ENCODE data around the gene FBXW11.
"Not testable (repeated sequence)": the region's sequence is repeated elsewhere in the genome, so short reads cannot be mapped to it uniquely, and the experiment has no call there.

FBXW11 gene

GRCh38 chr5:171888051-171888481 is 118.4 kb downstream of the FBXW11 start:
- Histone ChIP-seq H3K9me2 (replicated peaks; ENCODE audit: control insufficient read depth, low read length) (no peaks in the 10 kb centered on the region), H3K79me2 (ENCODE audit: control insufficient read depth, low read length) (no peaks in the 10 kb centered on the region), H3K27ac (ENCODE audit: low read depth, low read length) (no peak overlapping the region), H4K20me1 (ENCODE audit: control insufficient read depth, insufficient read depth, low read depth, low read length) (no peaks in the 10 kb centered on the region), H3K9me3 (ENCODE audit: control insufficient read depth, insufficient read depth, low read length) (no peaks in the 10 kb centered on the region), H3F3A (ENCODE audit: control insufficient read depth, insufficient read depth) (no peaks in the 10 kb centered on the region), H3K36me3 (ENCODE audit: control insufficient read depth, low read length) (peaks cover 20% of the 10 kb centered on the region), H3K4me1 (ENCODE audit: control insufficient read depth, low read length) (no peaks in the 10 kb centered on the region), H3K4me2 (ENCODE audit: low read length) (no peak overlapping the region), H3K27me3 (ENCODE audit: control insufficient read depth, low read length) (no peaks in the 10 kb centered on the region), H3K4me3 (ENCODE audit: low read length) (no peak overlapping the region)
- TF ChIP-seq EZH2phosphoT487 (IDR thresholded peaks at IDR 0.05; ENCODE audit: borderline replicate concordance, low read length) (no peak), CTCF (IDR thresholded peaks at IDR 0.05; ENCODE audit: low read depth, low read length, poor library complexity, severe bottlenecking) (no peak)

GRCh38 chr5:171886037-171886436 is 120.4 kb downstream of the FBXW11 start:
- not testable (repeated sequence) for H3K9me2 ChIP-seq (replicated peaks; ENCODE audit: control insufficient read depth, low read length); H3K9me3 ChIP-seq (ENCODE audit: control insufficient read depth, insufficient read depth, low read length); H3K79me2 ChIP-seq (ENCODE audit: control insufficient read depth, low read length); H4K20me1 ChIP-seq (ENCODE audit: control insufficient read depth, insufficient read depth, low read depth, low read length); H3K27ac ChIP-seq (ENCODE audit: low read depth, low read length); H3K4me2 ChIP-seq (ENCODE audit: low read length); H3K4me3 ChIP-seq (ENCODE audit: low read length); H3K27me3 ChIP-seq (ENCODE audit: control insufficient read depth, low read length); H3F3A ChIP-seq (ENCODE audit: control insufficient read depth, insufficient read depth); H3K4me1 ChIP-seq (ENCODE audit: control insufficient read depth, low read length)
- H3K36me3 ChIP-seq (ENCODE audit: control insufficient read depth, low read length): peaks cover 19% of the 10 kb centered on the region

- no peak overlapping the region for H3K27ac ChIP-seq (ENCODE audit: low read depth, low read length)
- TF ChIP-seq EZH2phosphoT487 (IDR thresholded peaks at IDR 0.05; ENCODE audit: borderline replicate concordance, low read length): no peak
- TF ChIP-seq CTCF (IDR thresholded peaks at IDR 0.05; ENCODE audit: low read depth, low read length, poor library complexity, severe bottlenecking): no peak
- no peaks in the 10 kb centered on the region for H3F3A ChIP-seq (ENCODE audit: control insufficient read depth, insufficient read depth)
- H3K4me2 ChIP-seq (ENCODE audit: low read length): no peak overlapping the region
- no peaks in the 10 kb centered on the region for H3K79me2 ChIP-seq (ENCODE audit: control insufficient read depth, low read length)
- H3K4me1 ChIP-seq (ENCODE audit: control insufficient read depth, low read length): no peaks in the 10 kb centered on the region
- no peaks in the 10 kb centered on the region for H4K20me1 ChIP-seq (ENCODE audit: control insufficient read depth, insufficient read depth, low read depth, low read length)
- H3K4me3 ChIP-seq (ENCODE audit: low read length): no peak overlapping the region
- no peaks in the 10 kb centered on the region for H3K27me3 ChIP-seq (ENCODE audit: control insufficient read depth, low read length)
- H3K9me2 ChIP-seq (replicated peaks; ENCODE audit: control insufficient read depth, low read length): no peaks in the 10 kb centered on the region
- H3K9me3 ChIP-seq (ENCODE audit: control insufficient read depth, insufficient read depth, low read length): no peaks in the 10 kb centered on the region
- H3K36me3 ChIP-seq (ENCODE audit: control insufficient read depth, low read length): peaks cover 13% of the 10 kb centered on the region
These were observed 124.3 kb downstream of the FBXW11 start for GRCh38 chr5:171882118-171882517.

GRCh38 chr5:171874234-171874633 is 132.2 kb downstream of the FBXW11 start:
- no peaks in the 10 kb centered on the region for H3F3A ChIP-seq (ENCODE audit: control insufficient read depth, insufficient read depth)
- H3K9me3 ChIP-seq (ENCODE audit: control insufficient read depth, insufficient read depth, low read length): no peaks in the 10 kb centered on the region
- H3K27me3 ChIP-seq (ENCODE audit: control insufficient read depth, low read length): no peaks in the 10 kb centered on the region
- peaks cover 63% of the 10 kb centered on the region for H3K36me3 ChIP-seq (ENCODE audit: control insufficient read depth, low read length)
- no peak overlapping the region for H3K27ac ChIP-seq (ENCODE audit: low read depth, low read length)
- H3K4me1 ChIP-seq (ENCODE audit: control insufficient read depth, low read length): no peaks in the 10 kb centered on the region
- no peak overlapping the region for H3K4me2 ChIP-seq (ENCODE audit: low read length)
- no peak for TF ChIP-seq EZH2phosphoT487 (IDR thresholded peaks at IDR 0.05; ENCODE audit: borderline replicate concordance, low read length)
- TF ChIP-seq CTCF (IDR thresholded peaks at IDR 0.05; ENCODE audit: low read depth, low read length, poor library complexity, severe bottlenecking): no peak
- no peak overlapping the region for H3K4me3 ChIP-seq (ENCODE audit: low read length)
- no peaks in the 10 kb centered on the region for H3K9me2 ChIP-seq (replicated peaks; ENCODE audit: control insufficient read depth, low read length)
- no peaks in the 10 kb centered on the region for H4K20me1 ChIP-seq (ENCODE audit: control insufficient read depth, insufficient read depth, low read depth, low read length)
- no peaks in the 10 kb centered on the region for H3K79me2 ChIP-seq (ENCODE audit: control insufficient read depth, low read length)
